DOHH2 (cell line): ENCODE data around the gene VTN.
A peak's percentile ranks its signal among the peaks of the same experiment; 100 is the strongest.

ENCODE experiments used
- H3F3A ChIP-seq: fragments of 200-600 bp; sonication (generic), shearing (Covaris generic); 2 replicates; pipeline ENCODE4 v1.6.0; 2016; ENCODE audit warnings: antibody characterized with exemption, mild to moderate bottlenecking; ENCODE audit not compliant: control insufficient read depth, insufficient read depth
- H3K27ac ChIP-seq: fragments of 200-600 bp; sonication (generic); 2 replicates; pipeline ENCODE4 v1.5.1; 2014; ENCODE audit warnings: low read depth, mild to moderate bottlenecking, low read length, moderate library complexity
- H3K27me3 ChIP-seq: fragments of 200-600 bp; sonication (generic); 2 replicates; pipeline ENCODE4 v1.6.1; 2014; ENCODE audit warnings: mild to moderate bottlenecking, low read length, mixed read lengths; ENCODE audit not compliant: control insufficient read depth
- H3K36me3 ChIP-seq: fragments of 200-600 bp; sonication (generic); 2 replicates; pipeline ENCODE4 v1.6.1; 2014; ENCODE audit warnings: mild to moderate bottlenecking, low read length, moderate library complexity, mixed read lengths; ENCODE audit not compliant: control insufficient read depth
- H3K4me1 ChIP-seq: fragments of 200-600 bp; sonication (generic); 2 replicates; pipeline ENCODE4 v1.6.1; 2014; ENCODE audit warnings: mild to moderate bottlenecking, low read length, mixed read lengths; ENCODE audit not compliant: control insufficient read depth
- H3K4me2 ChIP-seq: fragments of 200-600 bp; sonication (generic); 2 replicates; pipeline ENCODE4 v1.6.0; 2014; ENCODE audit warnings: mild to moderate bottlenecking, low read length, moderate library complexity
- H3K4me3 ChIP-seq: fragments of 200-600 bp; sonication (generic); 2 replicates; pipeline ENCODE4 v1.5.1; 2014; ENCODE audit warnings: mild to moderate bottlenecking, low read length, mixed read lengths
- H3K79me2 ChIP-seq: fragments of 200-600 bp; sonication (generic); 2 replicates; pipeline ENCODE4 v1.6.1; 2014; ENCODE audit warnings: mild to moderate bottlenecking, low read length, mixed read lengths; ENCODE audit not compliant: control insufficient read depth
- H3K9me2 ChIP-seq: fragments of 200-600 bp; sonication (generic); replicated peaks from 2 replicates; pipeline ENCODE4 v1.6.1; 2014; ENCODE audit warnings: mild to moderate bottlenecking, low read length, mixed read lengths; ENCODE audit not compliant: control insufficient read depth
- H3K9me3 ChIP-seq: fragments of 200-600 bp; sonication (generic); 2 replicates; pipeline ENCODE4 v1.6.1; 2014; ENCODE audit warnings: antibody characterized with exemption, low read length, mixed read lengths; ENCODE audit not compliant: control insufficient read depth, insufficient read depth
- H4K20me1 ChIP-seq: fragments of 200-600 bp; sonication (generic); 2 replicates; pipeline ENCODE4 v1.6.0; 2014; ENCODE audit warnings: low read depth, mild to moderate bottlenecking, antibody characterized with exemption, low read length, moderate library complexity; ENCODE audit not compliant: control insufficient read depth, insufficient read depth
- CTCF ChIP-seq: fragments of 200-600 bp; sonication (generic); IDR thresholded peaks from one replicate; pipeline ENCODE4 v1.5.1; 2014; ENCODE audit warnings: antibody characterized with exemption, mild to moderate bottlenecking, low read depth, low read length; ENCODE audit not compliant: poor library complexity, severe bottlenecking
- EZH2phosphoT487 ChIP-seq: fragments of 200-600 bp; sonication (generic); IDR thresholded peaks from 2 replicates; pipeline ENCODE4 v1.6.1; 2017; ENCODE audit warnings: borderline replicate concordance, mild to moderate bottlenecking, antibody characterized with exemption, low read length, moderate library complexity, mixed read lengths

The VTN gene

GRCh38 chr17:28366605-28367004 lies 3.5 kb downstream of the VTN start:
- Histone ChIP-seq H3K9me2 (no peaks in the 10 kb centered on the region), H3K36me3 (peaks cover 15% of the 10 kb centered on the region), H3K27me3 (no peaks in the 10 kb centered on the region), H3K79me2 (no peaks in the 10 kb centered on the region), H3K4me1 (peaks cover 7% of the 10 kb centered on the region), H3K9me3 (no peaks in the 10 kb centered on the region), H3F3A (peaks cover 9% of the 10 kb centered on the region), H3K4me3 (no peak overlapping the region), H4K20me1 (no peaks in the 10 kb centered on the region), H3K4me2 (no peak overlapping the region), H3K27ac (no peak overlapping the region)
- TF ChIP-seq CTCF (peak; percentile 43), EZH2phosphoT487 (no peak)

- Histone ChIP-seq H3K36me3 (peaks cover 27% of the 10 kb centered on the region), H3K79me2 (no peaks in the 10 kb centered on the region), H4K20me1 (no peaks in the 10 kb centered on the region), H3K27me3 (no peaks in the 10 kb centered on the region), H3K27ac (no peak overlapping the region), H3K9me2 (no peaks in the 10 kb centered on the region), H3K4me3 (no peak overlapping the region), H3F3A (peaks cover 3% of the 10 kb centered on the region), H3K9me3 (no peaks in the 10 kb centered on the region), H3K4me1 (no peaks in the 10 kb centered on the region; the same call in 1 of the 2 replicates), H3K4me2 (no peak overlapping the region)
- TF ChIP-seq CTCF (no peak), EZH2phosphoT487 (no peak)
Observed at GRCh38 chr17:28365487-28365886, 4.6 kb downstream of the VTN start.

- Histone ChIP-seq H3K9me2 (no peaks in the 10 kb centered on the region), H4K20me1 (no peaks in the 10 kb centered on the region), H3K27ac (no peak within 1 kb of the TSS), H3K36me3 (peaks cover 32% of the 10 kb centered on the region), H3F3A (no peaks in the 10 kb centered on the region), H3K79me2 (no peaks in the 10 kb centered on the region), H3K9me3 (no peaks in the 10 kb centered on the region), H3K4me2 (no peak within 1 kb of the TSS), H3K4me1 (no peaks in the 10 kb centered on the region), H3K27me3 (no peaks in the 10 kb centered on the region), H3K4me3 (no peak within 1 kb of the TSS)
- no peak for TF ChIP-seq CTCF
- no peak for TF ChIP-seq EZH2phosphoT487
Observed at GRCh38 chr17:28364665-28365363, 5.3 kb downstream of the VTN start, which contains the start of gene SEBOX. SEBOX (minus strand) TSS chr17:28365199; CDS start chr17:28365151, 48 bp downstream.
